Measurements from ENCODE around the gene SMARCAL1.

Gene SMARCAL1

GRCh38 chr2:216385478-216385877 is 26.8 kb upstream of the SMARCAL1 start:
- Histone ChIP-seq H3K4me3 (ENCODE audit: severe bottlenecking) (no peak overlapping the region), H3K27me3 (ENCODE audit: insufficient read depth, poor library complexity, severe bottlenecking) (no peaks in the 10 kb centered on the region), H3K27ac (ENCODE audit: poor library complexity, severe bottlenecking) (no peak overlapping the region), H3K4me1 (ENCODE audit: insufficient read depth, poor library complexity, severe bottlenecking) (no peaks in the 10 kb centered on the region), H3K9me3 (ENCODE audit: severe bottlenecking) (no peaks in the 10 kb centered on the region), H3K36me3 (ENCODE audit: low read depth) (no peaks in the 10 kb centered on the region)
- DNase-seq (ENCODE audit: low spot score) (no peak), ATAC-seq (ENCODE audit: low read depth) (peak; percentile 27; the same call in 1 of the 3 replicates)
- no peak for TF ChIP-seq CTCF (IDR thresholded peaks at IDR 0.05; ENCODE audit: poor library complexity, severe bottlenecking)

GRCh38 chr2:216387262-216387661 is 25.0 kb upstream of the SMARCAL1 start:
- no peak for TF ChIP-seq CTCF (IDR thresholded peaks at IDR 0.05; ENCODE audit: poor library complexity, severe bottlenecking)
- no peak overlapping the region for H3K27ac ChIP-seq (ENCODE audit: poor library complexity, severe bottlenecking)
- H3K9me3 ChIP-seq (ENCODE audit: severe bottlenecking), result no peaks in the 10 kb centered on the region
- no peaks in the 10 kb centered on the region for H3K36me3 ChIP-seq (ENCODE audit: low read depth)
- ATAC-seq (ENCODE audit: low read depth), result no peak
- no peak for DNase-seq (ENCODE audit: low spot score)
- no peaks in the 10 kb centered on the region for H3K27me3 ChIP-seq (ENCODE audit: insufficient read depth, poor library complexity, severe bottlenecking)
- no peaks in the 10 kb centered on the region for H3K4me1 ChIP-seq (ENCODE audit: insufficient read depth, poor library complexity, severe bottlenecking)
- H3K4me3 ChIP-seq (ENCODE audit: severe bottlenecking), result no peak overlapping the region

GRCh38 chr2:216388046-216388884 is 24.0 kb upstream of the SMARCAL1 start:
- H3K4me1 ChIP-seq (ENCODE audit: insufficient read depth, poor library complexity, severe bottlenecking), result no peaks in the 10 kb centered on the region
- DNase-seq (ENCODE audit: low spot score) (no peak), ATAC-seq (ENCODE audit: low read depth) (no peak)
- no peaks in the 10 kb centered on the region for H3K27me3 ChIP-seq (ENCODE audit: insufficient read depth, poor library complexity, severe bottlenecking)
- no peak overlapping the region for H3K27ac ChIP-seq (ENCODE audit: poor library complexity, severe bottlenecking)
- H3K4me3 ChIP-seq (ENCODE audit: severe bottlenecking), result no peak overlapping the region
- no peaks in the 10 kb centered on the region for H3K9me3 ChIP-seq (ENCODE audit: severe bottlenecking)
- no peaks in the 10 kb centered on the region for H3K36me3 ChIP-seq (ENCODE audit: low read depth)
- TF ChIP-seq CTCF (IDR thresholded peaks at IDR 0.05; ENCODE audit: poor library complexity, severe bottlenecking), result no peak

GRCh38 chr2:216389570-216389969 is 22.7 kb upstream of the SMARCAL1 start:
- H3K4me3 ChIP-seq (ENCODE audit: severe bottlenecking), result no peak overlapping the region
- ATAC-seq (ENCODE audit: low read depth) (no peak), DNase-seq (ENCODE audit: low spot score) (no peak)
- no peaks in the 10 kb centered on the region for H3K36me3 ChIP-seq (ENCODE audit: low read depth)
- H3K4me1 ChIP-seq (ENCODE audit: insufficient read depth, poor library complexity, severe bottlenecking), result no peaks in the 10 kb centered on the region
- no peak overlapping the region for H3K27ac ChIP-seq (ENCODE audit: poor library complexity, severe bottlenecking)
- no peaks in the 10 kb centered on the region for H3K27me3 ChIP-seq (ENCODE audit: insufficient read depth, poor library complexity, severe bottlenecking)
- no peaks in the 10 kb centered on the region for H3K9me3 ChIP-seq (ENCODE audit: severe bottlenecking)
- TF ChIP-seq CTCF (IDR thresholded peaks at IDR 0.05; ENCODE audit: poor library complexity, severe bottlenecking), result no peak

- Histone ChIP-seq H3K27me3 (ENCODE audit: insufficient read depth, poor library complexity, severe bottlenecking) (no peaks in the 10 kb centered on the region), H3K4me3 (ENCODE audit: severe bottlenecking) (no peak overlapping the region), H3K4me1 (ENCODE audit: insufficient read depth, poor library complexity, severe bottlenecking) (no peaks in the 10 kb centered on the region), H3K36me3 (ENCODE audit: low read depth) (no peaks in the 10 kb centered on the region), H3K9me3 (ENCODE audit: severe bottlenecking) (no peaks in the 10 kb centered on the region), H3K27ac (ENCODE audit: poor library complexity, severe bottlenecking) (no peak overlapping the region)
- DNase-seq (ENCODE audit: low spot score) (no peak), ATAC-seq (ENCODE audit: low read depth) (peak; percentile 71)
- TF ChIP-seq CTCF (IDR thresholded peaks at IDR 0.05; ENCODE audit: poor library complexity, severe bottlenecking), result no peak
Observed at GRCh38 chr2:216391401-216391800, 20.9 kb upstream of the SMARCAL1 start.
